Esophagus muscularis mucosa (tissue), 4 donors: Measurements from ENCODE around the gene ZNF202. TPM values are rescaled to one million over a fixed set of nuclear protein-coding genes. Genes with fewer than 3 reads are reported as not detected.

ENCODE experiments used
- DNase-seq: peaks from one replicate; pipeline ENCODE4 v3.0.0-alpha.2; 2017; ENCODE audit errors: extremely low spot score
- H3K27ac ChIP-seq, 4 donors: fragments of 200-600 bp; sonication (generic); replicated peaks in 1 of 4; 1 replicate in 3 of 4; 2 replicates in 1 of 4; pipeline ENCODE4 v1.5.1; 2016 to 2019; ENCODE audit warnings: mild to moderate bottlenecking in 1 of 4
- H3K27me3 ChIP-seq, 4 donors: fragments of 200-600 bp; sonication (generic); one replicate each; pipeline versions ENCODE4 v1.5.1 to v1.6.0; 2016 to 2019
- H3K36me3 ChIP-seq, 4 donors: fragments of 200-600 bp; sonication (generic); one replicate each; pipeline ENCODE4 v1.5.1; 2016 to 2019
- H3K4me1 ChIP-seq, 4 donors: fragments of 200-600 bp; sonication (generic); one replicate each; pipeline ENCODE4 v1.5.1; 2016 to 2019
- H3K4me3 ChIP-seq, 4 donors: fragments of 200-600 bp; sonication (generic); 1 replicate in 2 of 4; 2 replicates in 2 of 4; pipeline ENCODE4 v1.5.1; 2016 to 2019; ENCODE audit warnings: mild to moderate bottlenecking in 4 of 4, moderate library complexity in 1 of 4
- H3K9me3 ChIP-seq, 4 donors: fragments of 200-600 bp; sonication (generic); 1 replicate in 3 of 4; 2 replicates in 1 of 4; pipeline ENCODE4 v1.5.1; 2016 to 2019
- EP300 ChIP-seq: sonication (generic); formaldehyde crosslinking; IDR thresholded peaks from one replicate; pipeline ENCODE4 v1.6.1; 2017; ENCODE audit warnings: antibody characterized with exemption
- POLR2A ChIP-seq: fragments of 450-650 bp; IDR thresholded peaks from one replicate; pipeline ENCODE4 v1.6.1; 2017; ENCODE audit warnings: antibody characterized with exemption, moderate library complexity, mild to moderate bottlenecking, low read depth
- POLR2AphosphoS5 ChIP-seq, 2 donors: sonication (generic); formaldehyde crosslinking; IDR thresholded peaks; one replicate each; pipeline ENCODE4 v1.6.1; 2017; ENCODE audit warnings: antibody characterized with exemption in 2 of 2
- WGBS: methylation state at CpG from one replicate; pipeline ENCODE4 v1.1.5; 2018; 5-methylcytosine and 5-hydroxymethylcytosine counted together
- intact Hi-C: fragments of 100-400 bp; cut with DNase I; formaldehyde crosslinking; loops from one replicate; pipeline ENCODE4 v1.15.1; 2023
- total RNA-seq, 4 donors: library from RNA; depleted of rRNA; stranded (reverse); fragments of >200 nt; gene quantifications; one replicate each; pipeline versions ENCODE4 v1.1.0 to v1.2.1, GENCODE V29; 2016
- TF ChIP-seq, protein P1 (sequence below), 3 experiments: fragments of 200-600 bp in 2 of 3; fragments of 450-650 bp in 1 of 3; sonication (generic) in 2 of 3; IDR thresholded peaks; one replicate each; pipeline ENCODE4 v1.5.1; 2017 to 2019; ENCODE audit warnings: antibody characterized with exemption in 3 of 3, mild to moderate bottlenecking in 2 of 3, moderate library complexity in 1 of 3

ZNF202 gene
- total RNA-seq, 4 donors from 2014 or later, result 4.4 to 8.6 (median 7.4) TPM

GRCh38 chr11:123695231-123695630 is 46.2 kb downstream of the ZNF202 start:
- no peak for DNase-seq
- Histone ChIP-seq H3K36me3 (no peaks in the 10 kb centered on the region), H3K4me1 (no peaks in the 10 kb centered on the region), H3K27ac (no peak overlapping the region), H3K4me3 (no peak overlapping the region), H3K9me3 (no peaks in the 10 kb centered on the region), H3K27me3 (peaks cover 0 to 26% (median 0%) of the 10 kb centered on the region in 4 donors)
- WGBS, result 88% methylated on average over 9 of the region's 9 CpGs
- TF ChIP-seq, protein P1, sequence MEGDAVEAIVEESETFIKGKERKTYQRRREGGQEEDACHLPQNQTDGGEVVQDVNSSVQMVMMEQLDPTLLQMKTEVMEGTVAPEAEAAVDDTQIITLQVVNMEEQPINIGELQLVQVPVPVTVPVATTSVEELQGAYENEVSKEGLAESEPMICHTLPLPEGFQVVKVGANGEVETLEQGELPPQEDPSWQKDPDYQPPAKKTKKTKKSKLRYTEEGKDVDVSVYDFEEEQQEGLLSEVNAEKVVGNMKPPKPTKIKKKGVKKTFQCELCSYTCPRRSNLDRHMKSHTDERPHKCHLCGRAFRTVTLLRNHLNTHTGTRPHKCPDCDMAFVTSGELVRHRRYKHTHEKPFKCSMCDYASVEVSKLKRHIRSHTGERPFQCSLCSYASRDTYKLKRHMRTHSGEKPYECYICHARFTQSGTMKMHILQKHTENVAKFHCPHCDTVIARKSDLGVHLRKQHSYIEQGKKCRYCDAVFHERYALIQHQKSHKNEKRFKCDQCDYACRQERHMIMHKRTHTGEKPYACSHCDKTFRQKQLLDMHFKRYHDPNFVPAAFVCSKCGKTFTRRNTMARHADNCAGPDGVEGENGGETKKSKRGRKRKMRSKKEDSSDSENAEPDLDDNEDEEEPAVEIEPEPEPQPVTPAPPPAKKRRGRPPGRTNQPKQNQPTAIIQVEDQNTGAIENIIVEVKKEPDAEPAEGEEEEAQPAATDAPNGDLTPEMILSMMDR (IDR thresholded peaks at IDR 0.05), result no peak
- TF ChIP-seq POLR2AphosphoS5 (IDR thresholded peaks at IDR 0.05) (no peak), EP300 (no peak), POLR2A (no peak)
- intact Hi-C loops, result no loop called here

DNA sequence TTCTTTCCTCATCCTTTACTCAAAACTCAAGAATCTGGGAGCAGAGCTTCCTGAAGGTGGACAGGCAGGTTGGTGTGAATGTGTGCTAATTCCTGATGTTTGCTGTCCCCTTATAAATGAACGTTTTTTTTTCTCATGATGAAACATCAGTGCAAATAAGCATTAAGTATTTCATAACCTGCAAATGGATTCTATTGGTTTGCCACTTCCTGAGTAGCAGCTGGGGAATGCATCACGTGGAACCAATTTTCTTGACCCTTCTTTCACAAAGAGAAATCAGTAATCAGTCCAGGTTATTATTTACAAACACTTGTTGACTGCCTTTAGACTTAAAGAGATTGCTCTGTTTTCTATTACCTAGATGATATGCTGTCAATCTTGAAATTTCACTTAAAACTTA is 46.9 kb downstream of the ZNF202 start:
- Histone ChIP-seq H3K27me3 (peaks cover 0 to 32% (median 0%) of the 10 kb centered on the region in 4 donors), H3K4me3 (no peak overlapping the region), H3K27ac (no peak overlapping the region), H3K36me3 (no peaks in the 10 kb centered on the region), H3K4me1 (no peaks in the 10 kb centered on the region), H3K9me3 (no peaks in the 10 kb centered on the region)
- DNase-seq, result no peak
- 53% methylated on average over 2 of the region's 2 CpGs for WGBS
- intact Hi-C loops, result no loop called here
- TF ChIP-seq, protein P1 (IDR thresholded peaks at IDR 0.05), result no peak
- TF ChIP-seq POLR2AphosphoS5 (IDR thresholded peaks at IDR 0.05), result no peak
- TF ChIP-seq POLR2A, result no peak
- no peak for TF ChIP-seq EP300

DNA sequence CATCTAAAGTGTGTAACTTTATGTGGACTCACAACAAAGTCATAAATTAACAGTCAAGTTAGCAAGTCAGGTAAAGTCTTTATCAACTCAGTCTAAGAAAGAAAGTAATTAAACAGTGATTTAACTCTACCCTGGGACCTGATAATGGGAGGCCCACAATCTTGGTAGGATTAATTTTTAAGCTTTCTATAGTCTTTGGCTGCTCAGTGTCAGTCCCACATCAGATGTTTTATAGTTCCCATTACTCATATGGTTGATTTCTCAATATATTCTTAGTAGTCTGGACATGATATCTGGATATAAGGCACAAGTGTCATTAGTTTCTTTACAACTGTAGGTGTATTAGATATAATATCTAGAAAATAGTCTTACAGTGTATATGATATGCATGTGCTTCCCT is 48.5 kb downstream of the ZNF202 start:
- H3K9me3 ChIP-seq, result no peaks in the 10 kb centered on the region
- no peaks in the 10 kb centered on the region for H3K4me1 ChIP-seq
- no peak overlapping the region for H3K27ac ChIP-seq
- H3K27me3 ChIP-seq, result peaks cover 0 to 32% (median 0%) of the 10 kb centered on the region in 4 donors
- DNase-seq, result no peak
- TF ChIP-seq POLR2A, result no peak
- TF ChIP-seq POLR2AphosphoS5 (IDR thresholded peaks at IDR 0.05), result no peak
- no peak for TF ChIP-seq EP300
- TF ChIP-seq, protein P1 (IDR thresholded peaks at IDR 0.05), result no peak
- intact Hi-C loops, result no loop called here
- H3K4me3 ChIP-seq, result no peak overlapping the region
- H3K36me3 ChIP-seq, result no peaks in the 10 kb centered on the region

DNA sequence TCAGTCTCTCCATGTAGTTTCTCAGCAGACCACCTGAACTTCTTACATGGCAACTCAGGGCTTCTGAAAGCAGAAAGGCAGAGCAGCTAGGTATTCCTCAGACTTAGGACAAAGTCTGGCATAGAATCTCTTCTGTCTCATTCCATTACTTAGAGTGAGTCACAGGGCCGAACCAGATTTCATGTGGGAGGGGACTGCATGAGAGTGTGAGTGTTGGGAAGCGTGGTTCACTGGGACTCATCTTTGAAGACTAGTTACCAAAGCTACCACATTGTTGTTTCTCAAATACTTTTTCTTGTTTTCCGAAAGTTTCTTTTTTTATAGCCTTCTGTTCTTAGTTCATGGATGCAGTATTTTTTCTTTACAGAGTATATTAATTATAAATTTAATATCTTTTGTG is 51.0 kb downstream of the ZNF202 start:
- H3K36me3 ChIP-seq, result no peaks in the 10 kb centered on the region
- intact Hi-C loops, result no loop called here
- H3K4me1 ChIP-seq, result no peaks in the 10 kb centered on the region
- no peak overlapping the region for H3K4me3 ChIP-seq
- no peaks in the 10 kb centered on the region for H3K9me3 ChIP-seq
- H3K27ac ChIP-seq, result no peak overlapping the region
- 72% methylated on average over 3 of the region's 3 CpGs for WGBS
- no peak for DNase-seq
- H3K27me3 ChIP-seq, result peaks cover 0 to 26% (median 0%) of the 10 kb centered on the region in 4 donors
- TF ChIP-seq EP300, result no peak
- no peak for TF ChIP-seq POLR2AphosphoS5 (IDR thresholded peaks at IDR 0.05)

- 94% methylated on average over 6 of the region's 6 CpGs for WGBS
- H3K36me3 ChIP-seq, result no peaks in the 10 kb centered on the region
- no peak for DNase-seq
- H3K27ac ChIP-seq, result no peak overlapping the region
- H3K4me3 ChIP-seq, result no peak overlapping the region
- H3K4me1 ChIP-seq, result no peaks in the 10 kb centered on the region
- peaks cover 0 to under 1% (median 0%) of the 10 kb centered on the region in 4 donors for H3K27me3 ChIP-seq
- intact Hi-C loops, result no loop called here
- TF ChIP-seq POLR2A, result no peak
- TF ChIP-seq, protein P1 (IDR thresholded peaks at IDR 0.05), result no peak
- H3K9me3 ChIP-seq, result peaks cover 0 to under 1% (median 0%) of the 10 kb centered on the region in 4 donors
Observed at GRCh38 chr11:123684601-123685000, 56.9 kb downstream of the ZNF202 start.
